Measurements from ENCODE around the gene CRCP. TPM values are rescaled to one million over a fixed set of nuclear protein-coding genes. Genes with fewer than 3 reads are reported as not detected.
"Not testable (repeated sequence)": the region's sequence is repeated elsewhere in the genome, so short reads cannot be mapped to it uniquely, and the experiment has no call there.

Gene CRCP
- total RNA-seq, 2 experiments from 2014 or later, result 29.0 to 31.3 TPM

DNA sequence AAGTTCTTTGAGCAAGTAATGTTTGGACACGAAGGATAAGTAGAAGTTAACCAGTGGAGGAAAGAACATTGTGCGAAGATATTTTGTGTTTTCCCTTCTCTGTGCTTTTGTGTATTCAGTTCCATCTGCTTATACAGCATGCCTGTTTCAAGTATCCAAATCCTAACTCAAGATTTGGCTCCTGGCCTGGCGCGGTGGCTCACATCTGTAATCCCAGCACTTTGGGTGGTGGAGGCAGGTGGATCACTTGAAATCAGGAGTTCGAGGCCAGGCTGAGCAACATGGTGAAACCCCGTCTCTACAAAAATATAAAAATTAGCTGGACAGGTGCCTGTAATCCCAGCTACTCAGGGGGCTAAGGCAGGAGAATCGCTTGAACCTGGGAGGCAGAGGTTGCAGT is 49.7 kb downstream of the CRCP start:
- ChIA-PET POLR2A (no interaction called here), CTCF (no interaction called here)
- no peak overlapping the region for H3K27ac Mint-ChIP-seq
- DNase-seq (no peak), ATAC-seq (no peak)
- H3K9me3 Mint-ChIP-seq (ENCODE audit: insufficient read depth), result no peaks in the 10 kb centered on the region
- peaks cover 4% of the 10 kb centered on the region for H3K36me3 Mint-ChIP-seq (ENCODE audit: low read depth)
- no peaks in the 10 kb centered on the region for H3K27me3 Mint-ChIP-seq (ENCODE audit: low read depth)
- H3K4me3 Mint-ChIP-seq, result no peak overlapping the region
- H3K4me1 Mint-ChIP-seq (ENCODE audit: low read depth), result no peaks in the 10 kb centered on the region

- Mint-ChIP-seq H3K4me1 (ENCODE audit: low read depth) (no peaks in the 10 kb centered on the region), H3K9me3 (ENCODE audit: insufficient read depth) (no peaks in the 10 kb centered on the region), H3K27ac (no peak overlapping the region), H3K36me3 (ENCODE audit: low read depth) (no peaks in the 10 kb centered on the region), H3K27me3 (ENCODE audit: low read depth) (no peaks in the 10 kb centered on the region), H3K4me3 (no peak overlapping the region)
- ChIA-PET POLR2A (no interaction called here), CTCF (no interaction called here)
- DNase-seq (no peak), ATAC-seq (no peak)
Observed at GRCh38 chr7:66167773-66168387, 53.2 kb downstream of the CRCP start.

GRCh38 chr7:66169616-66170015 is 55.0 kb downstream of the CRCP start:
- ATAC-seq, result no peak
- Mint-ChIP-seq H3K4me3 (no peak overlapping the region), H3K36me3 (ENCODE audit: low read depth) (no peaks in the 10 kb centered on the region), H3K27me3 (ENCODE audit: low read depth) (no peaks in the 10 kb centered on the region), H3K9me3 (ENCODE audit: insufficient read depth) (no peaks in the 10 kb centered on the region), H3K4me1 (ENCODE audit: low read depth) (no peaks in the 10 kb centered on the region), H3K27ac (no peak overlapping the region)
- CTCF ChIA-PET, result no interaction called here
- no peak for DNase-seq
- POLR2A ChIA-PET, result no interaction called here

DNA sequence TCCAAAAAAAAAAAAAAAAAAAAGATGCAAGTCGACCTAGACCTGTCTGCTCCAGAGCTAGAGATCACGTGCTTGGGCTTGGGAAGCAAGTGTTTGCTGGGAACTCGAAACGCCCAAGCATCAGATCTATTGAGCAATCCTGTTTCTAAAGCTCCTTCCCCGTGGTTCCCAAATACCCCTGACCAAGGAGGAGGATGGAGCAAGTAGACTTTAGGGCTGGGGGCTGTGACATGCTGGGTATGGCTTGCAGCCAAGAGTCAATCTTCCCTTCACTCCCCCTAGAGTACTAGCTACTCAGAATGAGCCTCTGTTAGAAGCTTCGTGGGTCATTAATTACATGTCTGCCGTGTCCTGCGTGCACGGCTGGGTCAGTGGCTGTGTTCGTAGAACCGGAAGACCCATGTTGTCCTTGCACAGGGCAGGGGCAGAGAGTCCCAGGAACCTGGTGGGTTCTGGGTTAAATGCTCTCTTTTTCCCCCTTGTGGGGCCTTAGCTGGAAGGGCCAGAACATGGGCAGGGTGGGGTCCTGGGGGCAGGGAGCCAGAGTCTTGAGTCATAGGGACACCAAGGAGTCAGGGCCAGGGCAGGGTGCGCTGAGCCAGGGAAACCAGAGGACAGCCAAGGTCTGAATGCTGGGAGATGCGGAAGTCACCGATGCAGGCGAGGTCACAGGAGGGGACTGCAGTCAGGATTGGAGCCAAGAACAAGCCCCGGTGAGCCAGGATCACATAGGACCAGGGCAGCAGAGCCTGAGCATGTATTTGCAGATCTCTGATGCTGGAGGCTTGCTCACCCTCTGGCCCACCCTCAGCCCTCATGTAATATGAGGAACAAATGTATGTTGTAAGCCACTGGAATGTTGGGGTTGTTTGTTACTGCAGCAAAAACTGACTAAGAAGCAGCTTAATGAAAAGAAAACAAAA is 55.9 kb downstream of the CRCP start:
- no peaks in the 10 kb centered on the region for H3K36me3 Mint-ChIP-seq (ENCODE audit: low read depth)
- H3K4me1 Mint-ChIP-seq (ENCODE audit: low read depth), result no peaks in the 10 kb centered on the region
- ATAC-seq, result no peak
- ChIA-PET POLR2A (interaction anchor here (0.5 kb wide), 1 partner anchor 12 kb away, joined by 3 read pairs; no protein-coding TSS in a partner anchor), CTCF (no interaction called here)
- no peak overlapping the region for H3K4me3 Mint-ChIP-seq
- no peak for DNase-seq
- H3K9me3 Mint-ChIP-seq (ENCODE audit: insufficient read depth), result no peaks in the 10 kb centered on the region
- no peaks in the 10 kb centered on the region for H3K27me3 Mint-ChIP-seq (ENCODE audit: low read depth)
- no peak overlapping the region for H3K27ac Mint-ChIP-seq

GRCh38 chr7:66172536-66173401 is 58.1 kb downstream of the CRCP start:
- H3K4me1 Mint-ChIP-seq (ENCODE audit: low read depth); H3K27me3 Mint-ChIP-seq (ENCODE audit: low read depth); H3K27ac Mint-ChIP-seq; POLR2A ChIA-PET; H3K9me3 Mint-ChIP-seq (ENCODE audit: insufficient read depth); DNase-seq; H3K36me3 Mint-ChIP-seq (ENCODE audit: low read depth); ATAC-seq; CTCF ChIA-PET; H3K4me3 Mint-ChIP-seq: not testable (repeated sequence)

- H3K27ac Mint-ChIP-seq, result no peak overlapping the region
- H3K4me1 Mint-ChIP-seq (ENCODE audit: low read depth), result no peaks in the 10 kb centered on the region
- H3K4me3 Mint-ChIP-seq, result no peak overlapping the region
- POLR2A ChIA-PET, result no interaction called here
- H3K36me3 Mint-ChIP-seq (ENCODE audit: low read depth), result no peaks in the 10 kb centered on the region
- CTCF ChIA-PET, result no interaction called here
- no peaks in the 10 kb centered on the region for H3K27me3 Mint-ChIP-seq (ENCODE audit: low read depth)
- DNase-seq (no peak), ATAC-seq (no peak)
- H3K9me3 Mint-ChIP-seq (ENCODE audit: insufficient read depth), result no peaks in the 10 kb centered on the region
Observed at GRCh38 chr7:66173856-66174255, 59.2 kb downstream of the CRCP start.

GRCh38 chr7:66175006-66175405 is 60.4 kb downstream of the CRCP start:
- CTCF ChIA-PET; H3K9me3 Mint-ChIP-seq (ENCODE audit: insufficient read depth); POLR2A ChIA-PET; H3K27ac Mint-ChIP-seq; H3K4me3 Mint-ChIP-seq; DNase-seq; H3K36me3 Mint-ChIP-seq (ENCODE audit: low read depth); H3K27me3 Mint-ChIP-seq (ENCODE audit: low read depth); ATAC-seq; H3K4me1 Mint-ChIP-seq (ENCODE audit: low read depth): not testable (repeated sequence)

DNA sequence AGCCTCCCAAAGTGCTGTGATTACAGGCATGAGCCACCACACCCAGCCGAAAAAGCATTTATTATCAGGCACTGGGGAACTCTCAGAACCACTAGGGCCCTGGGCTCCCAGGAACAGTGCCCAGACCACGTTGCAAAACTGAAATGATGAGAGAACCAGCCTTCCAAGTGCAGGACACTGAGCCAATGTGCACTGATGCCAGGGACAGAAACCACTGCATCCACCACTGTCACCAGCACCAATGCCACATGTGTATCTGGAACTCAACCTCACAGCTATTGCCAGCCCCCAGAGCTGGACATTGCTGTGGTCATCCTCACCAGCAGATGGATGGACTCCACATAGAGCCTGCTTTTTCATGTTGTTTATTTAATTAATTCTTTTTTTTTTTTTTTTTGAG is 62.3 kb downstream of the CRCP start:
- Mint-ChIP-seq H3K9me3 (ENCODE audit: insufficient read depth) (no peaks in the 10 kb centered on the region), H3K4me3 (no peak overlapping the region), H3K27me3 (ENCODE audit: low read depth) (no peaks in the 10 kb centered on the region), H3K4me1 (ENCODE audit: low read depth) (no peaks in the 10 kb centered on the region), H3K27ac (no peak overlapping the region), H3K36me3 (ENCODE audit: low read depth) (no peaks in the 10 kb centered on the region)
- POLR2A ChIA-PET, result no interaction called here
- no peak for DNase-seq
- no peak for ATAC-seq
- CTCF ChIA-PET, result no interaction called here

DNA sequence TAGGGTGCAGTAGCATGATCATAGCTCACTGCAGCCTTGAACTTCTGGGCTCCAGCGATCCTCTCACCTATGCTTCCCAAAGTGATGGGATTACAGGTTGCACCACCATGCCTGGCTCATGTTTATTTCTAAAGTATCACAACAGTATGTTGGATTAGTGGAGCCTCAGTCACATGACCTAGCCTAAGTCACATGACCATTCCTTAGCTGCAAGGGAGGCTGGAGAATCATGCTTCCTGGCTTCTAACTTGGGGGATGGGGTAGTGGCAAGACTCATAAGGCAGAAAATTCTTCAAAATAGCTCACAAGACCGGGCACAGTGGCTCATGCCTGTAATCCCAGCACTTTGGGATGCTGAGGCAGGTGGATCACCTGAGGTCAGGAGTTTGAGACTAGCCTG is 63.6 kb downstream of the CRCP start:
- H3K4me3 Mint-ChIP-seq, result no peak overlapping the region
- H3K4me1 Mint-ChIP-seq (ENCODE audit: low read depth), result no peaks in the 10 kb centered on the region
- no peak for ATAC-seq
- H3K9me3 Mint-ChIP-seq (ENCODE audit: insufficient read depth), result no peaks in the 10 kb centered on the region
- ChIA-PET POLR2A (no interaction called here), CTCF (no interaction called here)
- no peaks in the 10 kb centered on the region for H3K36me3 Mint-ChIP-seq (ENCODE audit: low read depth)
- DNase-seq, result no peak
- H3K27me3 Mint-ChIP-seq (ENCODE audit: low read depth), result no peaks in the 10 kb centered on the region
- no peak overlapping the region for H3K27ac Mint-ChIP-seq

- no peaks in the 10 kb centered on the region for H3K36me3 Mint-ChIP-seq (ENCODE audit: low read depth)
- no peak overlapping the region for H3K4me3 Mint-ChIP-seq
- DNase-seq (no peak), ATAC-seq (no peak)
- POLR2A ChIA-PET, result no interaction called here
- H3K4me1 Mint-ChIP-seq (ENCODE audit: low read depth), result no peaks in the 10 kb centered on the region
- H3K9me3 Mint-ChIP-seq (ENCODE audit: insufficient read depth), result no peaks in the 10 kb centered on the region
- no peaks in the 10 kb centered on the region for H3K27me3 Mint-ChIP-seq (ENCODE audit: low read depth)
- no peak overlapping the region for H3K27ac Mint-ChIP-seq
- CTCF ChIA-PET, result no interaction called here
Observed at GRCh38 chr7:66181329-66181728, 66.7 kb downstream of the CRCP start.

GRCh38 chr7:66181845-66182244 is 67.2 kb downstream of the CRCP start:
- Mint-ChIP-seq H3K27ac (no peak overlapping the region), H3K9me3 (ENCODE audit: insufficient read depth) (no peaks in the 10 kb centered on the region), H3K4me1 (ENCODE audit: low read depth) (no peaks in the 10 kb centered on the region), H3K4me3 (no peak overlapping the region), H3K36me3 (ENCODE audit: low read depth) (no peaks in the 10 kb centered on the region), H3K27me3 (ENCODE audit: low read depth) (no peaks in the 10 kb centered on the region)
- CTCF ChIA-PET, result no interaction called here
- ATAC-seq, result no peak
- POLR2A ChIA-PET, result no interaction called here
- no peak for DNase-seq

DNA sequence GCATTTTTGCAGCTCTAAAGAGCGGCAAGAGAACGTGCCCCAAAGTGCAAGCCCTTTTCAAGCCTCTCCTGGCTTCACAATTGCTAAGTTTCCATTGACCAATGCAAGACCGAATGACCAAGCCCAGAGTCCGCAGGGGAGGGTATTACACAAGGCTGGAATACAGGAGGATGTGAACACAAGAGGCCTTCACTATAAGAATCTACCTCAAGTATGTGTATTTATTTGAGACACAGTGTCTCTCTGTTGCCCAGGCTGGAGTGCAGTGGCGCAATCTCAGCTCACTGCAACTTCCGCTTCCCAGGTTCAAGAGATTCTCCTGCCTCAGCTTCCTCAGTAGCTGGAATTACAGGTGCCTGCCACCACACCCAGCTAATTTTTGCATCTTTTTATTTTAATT is 68.3 kb downstream of the CRCP start:
- Mint-ChIP-seq H3K4me1 (ENCODE audit: low read depth) (no peaks in the 10 kb centered on the region), H3K36me3 (ENCODE audit: low read depth) (no peaks in the 10 kb centered on the region), H3K27ac (no peak overlapping the region), H3K4me3 (no peak overlapping the region), H3K9me3 (ENCODE audit: insufficient read depth) (no peaks in the 10 kb centered on the region), H3K27me3 (ENCODE audit: low read depth) (no peaks in the 10 kb centered on the region)
- ChIA-PET CTCF (no interaction called here), POLR2A (no interaction called here)
- no peak for DNase-seq
- ATAC-seq, result no peak

Data from activated CD8-positive, alpha-beta T cell treated with anti-CD3 and anti-CD28 coated beads, Interleukin-2, amount 10 ng/mL, durations not matched to agents 7 days and 5 days (primary cell).